HG03460 (cell line): ENCODE data around the gene KCND3.

Experiments
- ATAC-seq: cut with Tn5 transposase; IDR thresholded peaks from one replicate; pipeline ENCODE4 v1.9.1; 2021; ENCODE audit not compliant: unreplicated experiment

Gene KCND3

GRCh38 chr1:111733183-111733991 lies 256.1 kb downstream of the KCND3 start:
- no peak for ATAC-seq

DNA sequence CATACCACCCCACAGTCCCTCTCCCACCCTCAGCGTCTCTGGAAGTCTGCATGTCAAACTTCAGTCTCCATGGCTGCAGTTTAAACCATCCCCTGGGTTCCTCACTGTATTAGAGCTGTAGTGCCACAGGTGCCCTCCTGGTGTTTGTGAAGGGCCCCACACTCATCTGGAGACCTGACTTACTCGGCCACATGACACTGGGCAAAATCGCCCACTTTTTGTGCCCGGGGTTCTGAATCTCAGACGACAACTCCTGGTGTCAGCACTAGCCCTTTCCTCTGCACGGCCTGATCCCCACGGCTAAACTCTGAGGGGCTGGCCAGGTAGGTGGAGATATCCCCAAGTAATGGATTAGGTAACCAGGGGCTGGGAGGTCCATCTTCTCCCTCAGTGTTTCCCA lies 256.8 kb downstream of the KCND3 start:
- no peak for ATAC-seq

DNA sequence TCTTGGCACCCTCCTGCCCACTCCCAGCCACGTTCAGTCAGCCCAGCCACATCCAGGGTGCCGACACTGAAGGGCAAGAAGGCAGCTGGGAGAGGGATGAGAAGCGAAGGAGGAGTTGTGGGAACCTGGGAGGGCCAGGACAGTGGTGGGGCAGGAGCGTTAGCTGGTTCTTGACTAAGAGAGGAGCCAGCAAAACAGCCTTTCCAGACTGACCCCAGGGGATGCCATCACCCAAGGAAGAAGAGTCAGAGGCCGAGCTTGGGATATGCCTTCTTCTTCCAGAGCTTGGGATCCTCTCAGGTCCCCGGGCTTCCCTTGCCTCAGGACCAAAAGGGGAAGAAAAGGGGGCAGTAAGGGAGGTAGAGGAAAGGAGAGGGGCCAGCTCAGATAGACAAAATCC lies 257.5 kb downstream of the KCND3 start:
- no peak for ATAC-seq

- no peak for ATAC-seq
These were observed 258.8 kb downstream of the KCND3 start for GRCh38 chr1:111730706-111731105.

GRCh38 chr1:111729946-111730681 lies 259.4 kb downstream of the KCND3 start:
- no peak for ATAC-seq

GRCh38 chr1:111729271-111729921 lies 260.1 kb downstream of the KCND3 start:
- ATAC-seq: no peak

GRCh38 chr1:111727056-111727455 lies 262.4 kb downstream of the KCND3 start:
- no peak for ATAC-seq

DNA sequence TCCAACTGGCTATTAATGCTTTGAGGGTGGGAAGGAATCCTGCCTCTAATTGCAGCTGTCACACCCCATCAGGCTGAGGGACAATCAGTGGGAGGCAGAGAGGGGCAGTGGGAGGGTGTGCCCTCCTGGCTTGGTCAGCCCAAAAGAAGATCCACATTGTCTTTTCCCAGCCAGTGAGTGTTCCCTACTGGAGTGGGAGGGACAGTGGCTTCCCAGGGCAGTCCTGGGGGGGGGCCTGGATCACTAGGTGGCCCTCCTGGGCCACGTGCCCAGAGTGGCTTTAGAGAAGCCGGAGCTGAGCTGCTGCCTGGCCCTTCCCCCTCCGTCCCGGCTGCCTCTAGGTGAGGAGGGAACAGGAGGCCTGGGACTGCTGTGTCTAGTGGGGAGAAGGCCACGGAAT lies 264.3 kb downstream of the KCND3 start:
- ATAC-seq: no peak

- ATAC-seq: no peak
These were observed 265.6 kb downstream of the KCND3 start for GRCh38 chr1:111723871-111724270.

DNA sequence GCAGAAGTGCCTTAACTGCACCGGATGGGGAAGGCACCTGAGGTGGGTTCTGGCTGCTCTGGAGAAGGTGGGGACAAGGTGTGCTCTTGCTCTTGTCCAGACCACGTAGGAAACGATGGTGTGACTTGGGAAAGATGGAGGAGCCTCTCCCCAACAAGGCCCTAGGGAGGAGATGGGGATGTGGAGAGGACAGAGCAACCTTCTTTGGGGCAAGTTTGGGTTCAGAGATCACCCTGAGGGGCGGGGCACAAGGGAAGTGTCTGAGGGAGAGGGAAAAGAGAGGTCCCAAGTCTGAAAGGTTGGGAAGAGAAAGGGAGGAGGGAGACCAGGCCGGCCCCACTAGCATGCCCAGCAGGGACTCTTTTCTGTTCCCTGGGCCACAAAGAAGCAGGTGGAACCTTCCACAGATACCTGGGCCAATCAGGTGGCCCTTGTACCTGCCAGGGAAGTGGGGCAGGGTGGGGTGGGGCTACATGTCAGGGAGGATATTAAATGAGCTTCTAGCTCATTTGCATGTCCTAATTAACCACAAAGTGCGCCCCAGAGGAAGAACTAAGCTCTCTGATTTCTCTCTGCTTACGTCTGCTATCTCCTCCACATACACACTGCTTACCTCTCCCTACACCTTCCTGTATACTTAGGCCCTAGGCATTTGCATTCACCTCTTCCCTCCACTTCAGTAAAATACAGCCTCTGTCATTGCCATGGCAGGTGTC lies 266.2 kb downstream of the KCND3 start:
- no peak for ATAC-seq

GRCh38 chr1:111720977-111721786 lies 268.3 kb downstream of the KCND3 start:
- no peak for ATAC-seq
